Lower lobe of right lung (tissue), 2 donors: ENCODE data around the gene DPAGT1. TPM values are rescaled to one million over a fixed set of nuclear protein-coding genes. Genes with fewer than 3 reads are reported as not detected.

Experiments used
- ATAC-seq, 2 donors: fragments of 200-7000 bp; cut with Tn5 transposase; one replicate each; pipeline ENCODE4 v1.9.1; 2020 to 2022; ENCODE audit warnings: mild to moderate bottlenecking in 2 of 2, moderate library complexity in 2 of 2
- DNase-seq: peaks from one replicate; pipeline ENCODE4 v3.0.0-alpha.2; 2020
- H3K27ac ChIP-seq: fragments of 200-600 bp; one replicate; pipeline ENCODE4 v1.8.0; 2022
- H3K27me3 ChIP-seq: fragments of 200-600 bp; one replicate; pipeline ENCODE4 v1.8.0; 2022; ENCODE audit warnings: low read depth
- H3K36me3 ChIP-seq: fragments of 200-600 bp; one replicate; pipeline ENCODE4 v1.8.0; 2022; ENCODE audit warnings: mild to moderate bottlenecking
- H3K4me1 ChIP-seq: fragments of 200-600 bp; one replicate; pipeline ENCODE4 v1.8.0; 2022
- H3K4me3 ChIP-seq: fragments of 200-600 bp; one replicate; pipeline ENCODE4 v1.8.0; 2022; ENCODE audit warnings: mild to moderate bottlenecking
- H3K9me3 ChIP-seq: fragments of 200-600 bp; one replicate; pipeline ENCODE4 v1.8.0; 2022
- CTCF ChIP-seq: fragments of 200-600 bp; IDR thresholded peaks from one replicate; pipeline ENCODE4 v1.8.0; 2022; ENCODE audit warnings: antibody characterized with exemption, mild to moderate bottlenecking
- intact Hi-C: fragments of 100-400 bp; cut with DNase I; formaldehyde crosslinking; loops from one replicate; pipeline ENCODE4 v1.11.0; 2022
- total RNA-seq: library from RNA; stranded (reverse); fragmentation: NEBNext Ultra II Directional; extraction: Animal tissue kit (Norgen Biotek cat#: 25700); gene quantifications from one replicate; pipeline ENCODE4 v1.2.1, GENCODE V29; 2021
- donor health status: DM: no; HTN: yes; CAD: no; lungs with severe emphysema.

Gene DPAGT1
- total RNA-seq, 1 donor from 2014 or later = 40.6 TPM

DNA sequence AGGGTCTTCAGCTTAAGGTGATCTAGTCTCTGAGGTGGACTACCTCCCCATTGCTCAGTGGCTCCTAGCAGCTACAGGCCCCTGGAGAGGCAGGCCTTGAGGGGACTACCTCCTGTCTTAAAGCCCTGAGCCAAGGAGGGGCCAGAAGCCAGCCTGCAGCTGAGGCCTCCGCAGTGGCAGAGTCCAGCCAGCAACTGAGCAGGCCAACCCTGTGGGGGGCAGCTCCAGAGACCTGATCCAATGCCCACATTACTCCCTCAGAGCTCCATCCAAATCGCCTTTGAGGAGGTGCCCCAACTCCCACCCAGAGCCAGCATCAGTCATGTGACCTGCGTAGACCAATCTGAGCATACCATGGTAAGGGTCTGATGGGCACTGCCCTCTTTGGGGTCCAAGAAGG, 8.2 kb upstream of the DPAGT1 start:
- H3K36me3 ChIP-seq = peaks cover 51% of the 10 kb centered on the region
- H3K27me3 ChIP-seq = no peaks in the 10 kb centered on the region
- no peak for DNase-seq
- peaks cover 35% of the 10 kb centered on the region for H3K4me1 ChIP-seq
- H3K4me3 ChIP-seq = no peak overlapping the region
- TF ChIP-seq CTCF = no peak
- no peak for ATAC-seq
- intact Hi-C loops = no loop called here
- no peak overlapping the region for H3K27ac ChIP-seq
- H3K9me3 ChIP-seq = no peaks in the 10 kb centered on the region

DNA sequence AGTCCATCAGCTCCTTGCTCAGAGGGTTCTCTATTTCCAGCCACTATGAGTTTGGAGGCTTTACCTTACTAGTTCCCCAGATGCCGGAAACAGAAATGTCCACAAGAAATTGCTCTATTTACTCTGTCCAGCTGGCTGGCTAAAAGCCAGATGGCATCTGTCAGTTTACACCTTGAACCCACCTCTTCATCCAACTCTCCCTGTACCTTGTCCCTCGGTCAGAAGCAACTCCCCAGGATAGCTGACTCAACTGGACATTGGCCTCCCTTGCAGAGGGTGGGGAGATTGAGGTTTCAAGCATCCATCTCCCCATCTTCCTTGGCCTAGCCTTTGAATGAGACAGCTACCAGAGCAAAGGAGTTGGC, 7.2 kb upstream of the DPAGT1 start:
- no peak for TF ChIP-seq CTCF
- Histone ChIP-seq H3K36me3 (peaks cover 41% of the 10 kb centered on the region), H3K4me3 (peak overlapping the region; percentile 99), H3K9me3 (no peaks in the 10 kb centered on the region), H3K27me3 (no peaks in the 10 kb centered on the region), H3K27ac (no peak overlapping the region), H3K4me1 (peaks cover 37% of the 10 kb centered on the region)
- ATAC-seq (no peak), DNase-seq (no peak)
- intact Hi-C loops = no loop called here

DNA sequence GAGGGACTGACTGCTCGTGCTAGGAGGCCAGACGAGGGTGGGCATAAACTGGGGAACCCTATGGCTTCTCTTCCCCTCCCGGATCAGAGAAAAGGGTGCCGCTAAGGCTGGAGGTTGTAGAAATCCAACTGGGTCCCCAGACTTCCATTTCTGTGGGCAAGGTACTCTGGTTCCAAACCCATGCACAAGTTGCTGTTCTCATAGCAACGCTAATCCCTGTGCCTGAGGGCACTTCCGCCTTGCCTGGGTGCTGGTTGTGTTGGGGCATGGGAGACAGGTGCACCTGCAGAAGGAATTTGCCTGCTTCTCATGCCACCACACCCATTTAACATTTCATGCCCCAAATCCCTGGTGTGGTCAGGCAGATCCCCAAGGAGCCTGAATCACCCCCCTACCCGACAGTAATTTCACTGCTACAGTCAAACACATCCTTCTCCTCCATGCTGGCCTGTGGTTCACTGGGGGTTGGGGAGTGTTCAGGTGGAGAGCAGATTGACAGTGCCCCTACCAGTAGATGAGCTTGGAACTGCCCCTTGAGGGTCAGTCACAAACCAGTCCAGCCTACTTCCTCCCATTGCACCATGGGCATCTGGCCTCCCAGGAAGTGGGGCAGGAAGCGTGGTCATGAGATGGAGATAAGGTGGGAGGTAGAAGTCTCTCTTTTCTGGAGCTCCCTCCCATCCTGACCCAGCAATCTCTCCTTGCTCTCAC, 6.6 kb upstream of the DPAGT1 start:
- no peaks in the 10 kb centered on the region for H3K9me3 ChIP-seq
- no peaks in the 10 kb centered on the region for H3K27me3 ChIP-seq
- intact Hi-C loops = no loop called here
- H3K36me3 ChIP-seq = peaks cover 36% of the 10 kb centered on the region
- ATAC-seq (peak; percentile 43 to 45), DNase-seq (peak; percentile 69)
- peaks cover 42% of the 10 kb centered on the region for H3K4me1 ChIP-seq
- peak overlapping the region; percentile 87 for H3K27ac ChIP-seq
- peak overlapping the region; percentile 99 for H3K4me3 ChIP-seq
- TF ChIP-seq CTCF = no peak

- peaks cover 29% of the 10 kb centered on the region for H3K36me3 ChIP-seq
- peak; percentile 40 to 54 for ATAC-seq
- intact Hi-C loops = no loop called here
- H3K9me3 ChIP-seq = no peaks in the 10 kb centered on the region
- H3K27me3 ChIP-seq = no peaks in the 10 kb centered on the region
- peak overlapping the region; percentile 87 for H3K27ac ChIP-seq
- DNase-seq = peak; percentile 52
- H3K4me1 ChIP-seq = peaks cover 49% of the 10 kb centered on the region
- H3K4me3 ChIP-seq = peak overlapping the region; percentile 99
- TF ChIP-seq CTCF = no peak
Observed at GRCh38 chr11:119107538-119108145, 6.0 kb upstream of the DPAGT1 start.

- ATAC-seq (peak; percentile 95), DNase-seq (peak; percentile 95)
- Histone ChIP-seq H3K9me3 (no peaks in the 10 kb centered on the region), H3K27me3 (no peaks in the 10 kb centered on the region), H3K27ac (peak within 1 kb of the TSS; percentile 87), H3K4me1 (peaks cover 51% of the 10 kb centered on the region), H3K4me3 (peak within 1 kb of the TSS; percentile 99), H3K36me3 (peaks cover 21% of the 10 kb centered on the region)
- no peak for TF ChIP-seq CTCF
- intact Hi-C loops = no loop called here
Observed at GRCh38 chr11:119106564-119107537, 5.2 kb upstream of the DPAGT1 start, which contains the start of gene C2CD2L. Gene C2CD2L (plus strand): TSS chr11:119107344. CDS start chr11:119107742, 398 bp downstream.
